Measurements from ENCODE around the gene MAP3K2.
A peak's percentile ranks its signal among the peaks of the same experiment; 100 is the strongest.

Gene MAP3K2

DNA sequence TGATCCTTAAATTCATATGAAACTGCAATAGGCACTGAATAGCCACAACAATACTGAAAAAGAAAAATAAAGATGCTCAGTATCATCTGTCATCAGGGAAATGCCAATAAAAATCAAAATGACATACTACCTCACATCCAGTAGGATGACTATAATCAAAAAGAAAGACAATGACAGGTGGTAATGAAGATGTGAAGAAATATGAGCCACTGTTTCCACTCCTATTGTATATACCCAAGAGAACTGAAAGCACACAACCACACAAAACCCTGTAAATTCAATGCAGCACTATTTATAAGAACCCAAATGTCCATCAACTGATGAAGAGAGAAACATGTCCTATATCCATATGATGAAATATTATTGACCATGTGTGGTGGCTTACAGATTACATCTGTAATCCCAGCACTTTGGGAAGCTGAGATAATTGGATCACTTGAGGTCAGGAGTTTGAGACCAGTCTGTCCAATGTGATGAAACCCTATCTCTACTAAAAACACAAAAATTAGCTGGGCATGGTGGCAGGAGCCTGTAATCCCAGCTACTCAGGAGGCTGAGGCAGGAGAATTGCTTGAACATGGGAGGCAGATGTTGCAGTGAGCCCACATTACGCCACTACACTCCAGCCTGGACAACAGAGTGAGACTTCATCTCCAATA is 39.9 kb downstream of the MAP3K2 start:
- DNase-seq, result no peak

DNA sequence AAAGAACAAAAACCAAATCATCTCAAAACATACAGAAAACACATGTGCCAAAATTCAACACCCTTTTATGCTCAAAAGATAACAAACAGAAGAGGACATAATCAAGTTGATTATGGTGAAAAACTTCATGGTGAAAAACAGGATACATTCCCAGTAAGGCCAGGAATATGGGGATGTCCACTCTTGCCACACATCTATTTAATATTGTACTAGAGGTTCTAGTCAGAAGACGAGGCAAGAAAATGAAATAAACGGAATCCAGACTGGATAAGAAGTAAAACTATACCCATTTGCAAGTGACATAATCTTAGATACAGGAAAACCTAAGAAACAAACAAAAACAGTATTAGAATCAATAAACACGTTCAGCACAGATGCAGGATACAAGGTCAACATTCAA is 40.8 kb downstream of the MAP3K2 start:
- no peak for DNase-seq

DNA sequence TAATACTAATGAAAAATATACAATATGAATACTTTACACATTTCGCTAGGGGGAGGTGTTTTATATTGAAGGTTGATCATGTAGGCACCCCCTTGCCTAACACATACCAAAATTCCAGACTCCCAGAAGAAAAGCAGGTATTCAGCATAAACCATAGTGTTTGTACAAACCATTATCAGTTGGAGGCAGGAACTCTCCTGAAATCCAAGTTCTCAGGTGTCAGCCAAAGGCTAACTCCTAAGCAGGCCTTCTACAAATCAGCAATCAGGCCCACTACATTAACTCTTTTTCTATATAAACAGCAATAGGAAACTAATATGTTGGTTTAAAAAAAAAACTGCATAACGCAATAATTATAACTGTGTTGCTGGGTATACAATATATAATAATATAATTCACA is 44.5 kb downstream of the MAP3K2 start:
- DNase-seq, result no peak

DNA sequence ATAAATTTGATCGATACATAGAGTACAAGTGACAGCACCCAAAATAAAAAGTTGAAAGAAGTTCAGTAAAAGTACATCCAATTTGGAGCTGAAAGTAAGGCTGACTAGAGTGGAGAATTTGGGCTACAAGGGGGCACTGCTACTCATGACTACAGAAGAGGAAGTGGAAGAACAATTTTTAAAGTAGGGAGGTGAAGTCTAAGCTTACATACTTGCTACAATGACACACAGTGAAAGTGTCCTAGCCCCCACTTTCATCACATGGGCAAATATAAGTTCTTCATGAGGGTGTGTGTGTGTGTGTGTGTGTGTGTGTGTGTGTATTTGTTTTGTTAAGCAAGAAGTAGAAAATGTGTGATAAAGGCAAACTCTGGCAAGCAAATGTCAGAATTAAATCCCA is 45.7 kb downstream of the MAP3K2 start:
- no peak for DNase-seq

DNA sequence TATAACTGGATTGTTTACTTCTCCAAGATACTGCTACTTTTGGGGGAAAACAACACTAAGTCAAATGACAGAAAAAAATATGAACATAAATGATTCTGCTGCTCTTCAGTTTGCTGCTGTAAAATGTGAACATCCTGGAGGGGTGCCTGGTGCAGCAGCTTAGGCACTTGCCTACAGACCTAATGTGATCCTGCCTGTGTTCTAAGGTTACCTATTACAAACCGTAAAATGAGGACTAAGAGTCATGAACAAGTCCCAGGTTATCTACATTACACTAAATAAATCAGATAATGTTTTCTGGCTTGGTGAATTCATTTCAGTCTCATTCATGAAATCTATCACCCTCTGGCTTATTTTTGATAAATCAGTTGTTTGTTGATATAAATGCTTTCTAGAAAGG is 55.4 kb downstream of the MAP3K2 start:
- DNase-seq, result no peak

DNA sequence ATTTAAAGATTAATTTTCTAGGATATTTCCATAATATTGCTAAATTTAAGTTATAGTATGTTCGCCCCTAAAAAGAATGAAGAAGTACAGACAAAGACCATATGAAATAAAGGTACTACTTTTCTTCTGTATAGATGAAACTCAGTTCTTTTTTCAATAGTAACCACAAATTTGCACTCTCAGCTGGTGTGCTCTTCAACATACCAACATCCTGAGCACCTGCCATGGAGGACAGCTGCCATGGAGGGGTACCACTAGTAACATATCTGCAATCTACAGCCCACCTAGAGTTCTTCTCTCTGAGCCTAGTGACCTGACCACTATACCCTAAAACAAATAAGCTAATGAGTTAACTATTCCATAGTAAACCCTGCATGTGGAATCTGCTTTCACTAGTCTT is 57.0 kb downstream of the MAP3K2 start:
- DNase-seq, result no peak

DNA sequence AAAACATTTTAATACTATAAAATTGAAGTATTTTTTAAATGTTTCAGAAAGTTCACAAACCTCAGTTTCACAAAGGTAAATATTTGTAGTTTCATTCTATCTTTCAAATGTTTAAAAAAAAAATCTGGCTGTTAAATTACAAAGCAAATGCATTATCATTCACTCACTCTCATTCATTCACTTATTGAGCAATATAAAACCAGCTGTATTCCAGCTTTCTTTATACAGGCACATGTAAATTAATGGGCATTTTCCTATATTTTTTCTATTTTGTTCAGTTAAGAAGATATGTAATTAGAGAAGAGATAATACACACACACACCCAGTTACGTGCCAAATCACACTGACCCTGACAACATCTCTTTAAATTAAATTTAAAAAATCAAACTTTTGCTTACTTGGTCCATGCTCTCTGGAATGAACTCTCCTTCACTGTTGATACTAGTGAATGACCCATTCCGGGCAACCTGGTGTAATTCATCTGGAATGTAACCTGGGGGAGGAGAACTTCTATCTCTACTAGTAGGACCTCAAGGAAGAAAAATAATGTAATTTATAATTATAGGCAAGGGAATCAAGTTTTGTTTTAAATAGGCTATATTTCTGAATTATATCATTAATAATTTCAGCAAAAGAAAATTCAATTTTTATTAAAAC is 61.4 kb downstream of the MAP3K2 start:
- no peak for DNase-seq

DNA sequence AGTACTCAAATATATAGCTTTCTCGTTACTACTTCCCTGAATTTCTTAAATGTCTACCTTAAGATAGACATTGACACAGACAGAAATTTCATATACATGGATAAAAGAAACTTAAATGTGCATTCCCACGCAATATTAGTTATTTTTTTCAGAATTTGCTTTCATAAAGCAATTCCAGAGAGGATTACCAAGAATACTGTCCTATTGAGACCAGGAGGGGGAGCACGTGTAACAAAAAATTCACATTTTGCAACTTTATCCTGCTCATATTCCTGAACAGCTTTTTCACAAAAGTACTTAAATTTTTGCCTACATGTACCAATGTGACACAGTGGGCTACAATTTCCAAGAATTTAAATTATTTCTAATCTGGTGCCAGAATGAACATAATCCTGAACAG is 63.1 kb downstream of the MAP3K2 start:
- no peak for DNase-seq

DNA sequence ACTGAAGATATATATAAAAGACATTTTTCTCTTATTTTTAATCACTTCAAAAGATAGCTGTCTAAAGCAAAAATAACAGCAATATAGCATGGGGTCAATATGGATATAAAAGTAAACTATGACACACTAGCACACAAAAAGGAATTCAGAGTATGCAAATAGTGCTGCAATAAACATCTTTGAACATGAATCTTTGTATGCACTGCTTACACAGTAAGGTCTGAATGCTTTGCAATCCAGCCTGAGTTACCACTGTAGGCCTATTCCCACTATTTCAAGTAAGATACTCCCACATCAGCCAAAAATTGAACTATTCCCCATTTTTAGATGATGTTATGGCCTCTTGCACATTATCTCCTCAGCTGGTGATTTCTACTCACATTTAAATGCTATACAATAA is 66.5 kb downstream of the MAP3K2 start:
- no peak for DNase-seq

DNA sequence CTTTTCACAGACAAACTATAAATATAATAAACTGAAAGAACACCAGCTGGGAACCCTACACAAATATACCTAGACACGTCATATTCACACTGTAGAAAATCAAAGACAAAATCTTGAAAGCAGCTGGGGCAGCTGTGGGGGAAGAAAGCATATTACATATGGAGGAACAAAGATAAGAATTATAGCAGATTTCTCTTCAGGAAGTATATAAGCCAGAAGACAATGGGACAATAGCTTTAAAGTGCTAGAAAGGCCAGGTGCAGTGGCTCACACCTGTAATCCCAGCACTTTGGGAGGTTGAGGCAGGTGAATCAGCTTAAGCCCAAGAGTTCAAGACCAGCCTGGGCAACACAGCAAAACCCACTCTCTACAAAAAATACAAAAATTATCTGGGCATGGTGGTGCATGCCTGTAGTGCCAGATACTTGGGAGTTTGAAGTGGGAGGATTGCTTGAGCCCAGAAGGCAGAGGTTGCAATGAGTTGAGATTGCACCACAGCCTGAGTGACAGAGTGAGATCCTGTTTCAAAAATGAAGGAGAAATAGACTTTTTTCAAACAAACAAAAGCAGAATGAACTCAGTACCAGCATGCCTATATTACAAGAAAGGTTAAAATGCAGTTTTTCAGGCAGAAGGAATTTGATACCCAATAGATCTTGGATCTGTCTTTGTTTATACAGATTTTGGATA is 67.0 kb downstream of the MAP3K2 start:
- DNase-seq, result no peak

DNA sequence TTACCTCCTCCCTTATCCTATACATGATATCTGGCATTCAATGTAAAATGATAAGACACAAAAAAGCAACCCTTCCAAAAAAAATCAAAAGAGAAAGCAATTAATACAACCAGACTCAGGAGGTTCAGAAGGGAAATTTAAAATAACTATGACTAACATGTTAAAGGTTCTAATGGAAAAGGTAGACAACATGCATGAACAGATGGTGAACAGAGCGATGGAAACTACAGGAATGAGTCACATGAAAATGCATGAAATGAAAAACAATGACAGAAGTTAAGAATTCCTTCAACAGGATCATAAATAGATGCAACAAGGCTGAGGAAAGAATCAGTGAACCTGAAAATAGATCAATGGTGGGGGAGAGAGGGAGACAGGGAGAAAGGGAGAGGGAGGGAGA is 67.7 kb downstream of the MAP3K2 start:
- no peak for DNase-seq

DNA sequence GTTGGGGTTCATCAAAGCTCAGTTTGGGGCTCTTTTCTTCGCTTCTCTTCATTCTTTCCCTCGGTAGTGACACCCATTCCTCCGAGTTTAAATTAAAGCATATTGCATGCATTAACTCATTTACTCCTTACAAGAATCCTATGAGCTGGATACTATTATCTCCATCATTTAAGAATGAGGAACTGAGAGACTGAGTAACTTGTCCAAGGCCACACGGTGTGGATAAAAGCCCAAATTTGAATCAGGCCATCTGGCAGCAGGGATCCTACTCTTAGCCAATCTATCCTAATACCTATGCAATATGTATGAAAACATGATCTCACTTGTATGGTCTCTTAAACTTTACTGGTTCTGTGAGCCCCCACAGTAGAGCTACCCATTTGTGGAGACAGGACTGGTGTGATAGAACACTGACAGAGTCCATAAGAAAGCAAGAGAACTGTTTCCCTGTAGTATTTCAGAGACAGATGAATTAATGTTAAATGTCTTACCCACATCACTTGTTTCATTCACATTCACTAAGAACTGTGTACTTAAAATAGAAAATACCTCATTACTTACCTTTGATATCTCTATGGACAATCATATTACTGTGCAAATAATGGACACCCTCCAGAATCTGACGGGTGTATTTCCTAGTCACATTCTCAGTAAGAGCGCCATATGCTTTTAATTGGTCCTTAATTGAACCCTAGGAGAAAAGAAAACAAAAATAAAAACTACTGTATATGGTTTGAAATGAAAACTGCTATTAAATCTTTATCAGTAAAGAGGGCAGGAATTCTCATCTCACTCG is 73.4 kb downstream of the MAP3K2 start:
- DNase-seq, result no peak

DNA sequence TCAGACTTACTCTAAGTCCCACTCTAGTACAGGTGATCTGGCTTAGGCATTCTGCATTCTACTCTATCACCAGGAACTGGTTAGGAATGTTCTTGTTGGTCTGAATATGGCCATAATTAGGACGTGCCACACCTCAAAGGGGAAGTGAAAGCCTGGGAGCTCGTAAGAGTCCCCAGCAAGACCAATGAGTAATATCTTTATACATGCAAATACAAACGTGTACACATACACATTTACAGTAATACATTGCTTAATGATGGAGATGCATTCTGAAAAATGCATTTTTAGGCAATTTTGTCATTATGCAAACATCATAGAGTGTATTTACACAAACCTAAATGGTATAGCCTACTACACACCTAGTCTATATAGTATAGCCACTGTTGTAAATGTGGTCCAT is 74.4 kb downstream of the MAP3K2 start:
- DNase-seq, result no peak

DNA sequence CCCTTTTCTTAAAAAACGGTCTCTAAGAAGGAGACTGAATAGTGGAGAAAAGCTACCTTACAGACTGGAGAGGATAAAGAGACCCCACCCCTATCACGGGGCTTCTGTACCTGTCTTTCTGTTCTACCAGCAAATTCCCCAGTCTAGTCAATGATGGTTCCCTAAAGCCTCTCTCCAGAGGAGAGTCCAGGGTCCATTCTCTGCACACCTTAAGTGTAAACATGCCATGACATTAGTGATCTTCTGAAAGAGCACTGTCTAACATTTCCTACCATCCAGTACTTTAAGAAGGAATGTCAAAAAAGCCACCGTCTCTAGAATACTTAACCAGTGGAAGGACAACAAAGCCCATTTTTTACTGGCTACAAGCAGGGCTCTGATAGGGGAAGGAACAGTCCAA is 76.8 kb downstream of the MAP3K2 start:
- DNase-seq, result no peak

DNA sequence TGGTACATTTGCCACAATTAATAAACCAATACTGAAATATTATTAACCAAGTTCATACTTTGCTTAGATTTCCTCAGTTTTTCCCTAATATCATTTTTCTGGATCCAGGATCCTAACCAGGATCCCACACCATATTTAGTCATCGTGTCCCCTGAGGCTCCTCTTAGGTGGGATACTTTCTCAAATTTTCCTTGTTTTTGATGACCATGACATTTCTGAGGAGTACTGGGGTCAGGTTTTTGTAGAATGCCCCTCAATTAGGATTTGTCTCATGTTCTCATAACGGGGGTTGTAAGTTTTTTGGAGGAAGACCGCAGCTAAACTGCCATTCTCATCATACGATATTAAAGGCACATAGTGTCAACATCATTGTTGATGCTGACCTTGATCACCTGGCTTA is 78.3 kb downstream of the MAP3K2 start:
- DNase-seq, result no peak

DNA sequence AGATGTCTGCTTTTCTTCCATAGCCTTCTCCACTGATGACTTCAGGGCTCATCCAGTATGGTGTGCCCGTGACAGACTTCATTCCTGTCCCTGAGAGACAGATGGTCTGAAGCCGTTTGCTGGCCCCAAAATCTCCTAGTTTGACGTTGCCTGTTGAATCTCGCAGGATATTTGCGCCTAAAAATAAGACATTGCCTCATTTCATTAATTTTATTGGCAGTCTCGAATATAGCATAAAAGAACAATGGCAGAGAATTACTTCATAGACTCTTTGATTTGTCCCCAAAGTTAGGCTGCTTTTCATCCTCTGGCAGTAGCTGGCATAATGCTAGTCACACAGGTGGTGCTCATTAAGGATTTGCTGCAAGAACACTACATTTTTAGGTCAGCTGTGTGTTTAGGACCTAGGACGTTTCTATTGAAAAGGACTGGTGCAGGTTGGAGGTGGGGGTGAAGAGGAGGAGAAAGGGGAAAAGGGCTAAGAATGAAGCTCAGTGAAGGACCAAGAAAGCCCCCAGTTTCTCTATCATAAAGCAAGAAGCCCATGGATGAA is 79.1 kb downstream of the MAP3K2 start:
- no peak for DNase-seq

DNA sequence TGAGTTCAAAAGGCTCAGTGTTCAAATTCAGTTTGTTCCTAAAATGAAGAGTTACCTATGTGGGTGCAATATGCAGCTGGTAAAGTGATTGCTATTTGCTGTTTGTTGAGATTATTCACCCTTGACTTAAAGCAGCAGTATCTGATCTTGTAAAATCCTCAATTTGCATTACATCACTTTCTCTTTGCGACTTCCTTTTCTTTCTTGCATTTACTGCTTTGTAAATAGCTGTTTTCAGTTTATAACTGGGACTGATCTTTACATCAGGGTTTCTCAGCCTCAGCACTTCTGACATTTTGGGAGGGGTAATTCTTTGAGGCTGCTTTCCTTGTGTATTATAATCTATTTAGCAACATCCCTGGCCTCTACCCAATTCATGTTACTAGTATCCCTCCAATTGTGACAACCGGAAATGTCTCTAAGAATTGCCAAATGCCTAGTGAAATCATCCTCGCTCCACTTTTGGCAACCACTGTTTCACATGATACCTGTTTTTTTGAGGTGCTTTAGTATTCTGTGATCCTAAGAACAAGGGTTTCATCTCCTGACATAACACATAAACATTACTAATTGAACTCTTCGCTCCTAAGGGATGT is 81.7 kb downstream of the MAP3K2 start:
- DNase-seq, result no peak

DNA sequence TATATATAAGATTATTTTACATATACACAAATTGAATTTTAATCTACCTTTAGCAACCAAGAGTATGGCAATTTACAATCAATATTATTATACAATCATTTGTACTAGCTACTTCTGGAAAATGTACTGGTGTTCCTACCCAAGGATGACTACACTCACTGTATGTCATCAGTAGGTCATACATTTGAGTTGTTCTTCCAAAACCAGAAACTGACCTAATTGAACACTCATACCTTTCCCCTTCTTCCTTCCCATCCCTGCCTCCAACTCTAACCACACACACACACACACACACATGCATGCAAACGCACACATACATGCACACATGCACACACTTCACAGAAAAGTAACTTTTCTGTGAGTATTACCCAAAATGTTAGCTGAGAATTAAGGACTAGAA is 85.6 kb downstream of the MAP3K2 start:
- DNase-seq, result no peak

DNA sequence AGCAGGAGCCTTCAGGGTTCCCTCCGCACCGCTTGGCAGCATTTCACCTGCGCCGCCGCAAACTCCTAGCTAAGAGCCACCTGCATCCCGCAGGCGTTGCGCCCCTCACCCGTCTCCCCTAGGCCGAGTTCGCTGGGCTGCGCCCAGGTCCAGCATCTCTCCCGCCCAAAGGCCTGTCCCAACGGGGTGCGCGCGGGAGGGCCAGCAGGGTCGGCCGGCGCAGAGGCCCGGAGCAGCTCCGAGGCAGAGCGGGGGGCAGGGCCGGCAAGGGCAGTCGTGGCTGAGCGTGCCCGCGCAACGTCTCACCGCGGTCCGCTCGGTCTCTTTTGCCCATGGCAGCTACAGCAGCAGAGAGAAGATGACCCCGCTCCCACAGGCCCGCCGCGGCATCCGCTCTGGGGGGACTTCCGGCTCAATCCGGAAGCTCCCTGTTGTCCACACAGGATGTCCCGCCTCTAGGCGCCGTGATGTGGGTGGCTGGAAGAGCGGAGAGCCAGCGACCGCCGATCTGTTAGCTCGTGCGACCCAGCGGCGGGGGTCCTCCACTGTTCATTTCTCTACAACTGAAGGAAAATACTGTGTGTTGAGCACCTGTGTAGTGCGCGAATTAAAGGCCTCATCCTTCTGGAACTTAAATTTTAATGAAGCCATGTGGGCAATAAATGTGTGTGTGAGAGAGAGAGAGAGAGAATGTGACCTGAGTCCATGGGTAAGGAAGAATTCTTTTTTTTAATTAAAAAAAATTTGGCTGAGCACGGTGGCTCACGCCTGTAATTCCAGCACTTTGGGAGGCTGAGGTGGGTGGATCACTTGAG is 93.8 kb downstream of the MAP3K2 start, which contains the start of gene ERCC3:
TSS of gene ERCC3 (minus strand) at position 397 of the 815 bp plus-strand sequence. CDS start at position 334, 63 bp downstream.
- peak; percentile 44 for DNase-seq

DNA sequence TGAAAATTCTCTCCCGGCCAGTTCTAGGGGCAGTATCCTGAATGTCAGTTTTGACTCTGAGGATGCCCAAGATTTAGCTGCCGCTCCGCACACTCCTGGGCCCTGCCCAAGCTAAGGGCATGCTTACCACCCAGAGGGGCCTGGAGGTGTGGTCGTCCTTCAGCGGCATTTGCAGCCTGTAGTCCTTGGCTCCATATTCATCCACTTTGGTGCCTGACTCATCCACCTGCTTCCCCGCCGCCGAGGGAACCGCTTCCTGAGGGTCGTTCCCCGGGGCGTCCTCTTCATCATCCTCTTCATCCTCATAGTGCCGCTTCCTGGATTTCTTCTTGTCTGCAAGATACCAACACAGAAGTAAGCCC is 94.4 kb downstream of the MAP3K2 start:
- DNase-seq, result no peak

DNA sequence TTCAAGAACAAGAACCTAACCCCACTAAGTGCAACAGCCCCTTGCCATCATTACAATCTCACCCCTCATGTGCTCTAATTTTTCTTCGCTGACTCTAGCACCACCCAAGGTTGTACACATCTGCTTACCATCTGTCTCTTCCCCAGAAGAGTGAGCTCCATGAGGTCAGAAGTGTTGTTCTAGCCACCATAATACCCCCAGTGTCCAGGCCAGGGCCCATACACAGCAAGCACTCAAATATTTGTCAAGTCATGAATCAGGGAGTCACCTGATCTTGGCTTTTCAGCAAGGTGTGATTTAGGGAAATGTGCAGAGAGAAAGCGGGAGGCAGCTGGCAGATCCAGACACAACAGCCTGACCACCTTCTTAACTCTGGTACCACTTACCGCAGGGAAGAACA is 99.5 kb downstream of the MAP3K2 start:
- DNase-seq, result no peak

DNA sequence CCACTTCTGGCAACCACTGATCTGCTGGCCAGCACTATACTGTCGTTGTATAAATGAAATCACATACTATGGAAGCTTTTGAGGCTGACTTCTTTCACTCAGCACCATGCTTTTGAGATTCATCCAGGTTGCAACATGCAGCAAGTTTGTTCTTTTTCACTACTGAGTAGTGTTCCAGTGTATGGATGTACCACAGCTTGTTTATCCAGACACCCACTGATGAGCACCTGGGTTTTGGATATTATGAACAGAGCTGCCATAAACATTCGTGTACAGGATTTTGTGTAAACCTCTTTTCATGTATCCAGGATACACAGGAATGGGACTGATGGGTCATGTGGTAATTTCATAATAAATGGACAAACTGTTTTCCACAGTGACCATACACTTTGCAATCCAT is 104.5 kb downstream of the MAP3K2 start:
- no peak for DNase-seq
